HG03280 (cell line): ENCODE data around the gene SNRNP27.

ENCODE experiments used
- ATAC-seq: cut with Tn5 transposase; IDR thresholded peaks from one replicate; pipeline ENCODE4 v1.9.1; 2021; ENCODE audit warnings: mild to moderate bottlenecking, moderate library complexity; ENCODE audit not compliant: unreplicated experiment

Gene SNRNP27

DNA sequence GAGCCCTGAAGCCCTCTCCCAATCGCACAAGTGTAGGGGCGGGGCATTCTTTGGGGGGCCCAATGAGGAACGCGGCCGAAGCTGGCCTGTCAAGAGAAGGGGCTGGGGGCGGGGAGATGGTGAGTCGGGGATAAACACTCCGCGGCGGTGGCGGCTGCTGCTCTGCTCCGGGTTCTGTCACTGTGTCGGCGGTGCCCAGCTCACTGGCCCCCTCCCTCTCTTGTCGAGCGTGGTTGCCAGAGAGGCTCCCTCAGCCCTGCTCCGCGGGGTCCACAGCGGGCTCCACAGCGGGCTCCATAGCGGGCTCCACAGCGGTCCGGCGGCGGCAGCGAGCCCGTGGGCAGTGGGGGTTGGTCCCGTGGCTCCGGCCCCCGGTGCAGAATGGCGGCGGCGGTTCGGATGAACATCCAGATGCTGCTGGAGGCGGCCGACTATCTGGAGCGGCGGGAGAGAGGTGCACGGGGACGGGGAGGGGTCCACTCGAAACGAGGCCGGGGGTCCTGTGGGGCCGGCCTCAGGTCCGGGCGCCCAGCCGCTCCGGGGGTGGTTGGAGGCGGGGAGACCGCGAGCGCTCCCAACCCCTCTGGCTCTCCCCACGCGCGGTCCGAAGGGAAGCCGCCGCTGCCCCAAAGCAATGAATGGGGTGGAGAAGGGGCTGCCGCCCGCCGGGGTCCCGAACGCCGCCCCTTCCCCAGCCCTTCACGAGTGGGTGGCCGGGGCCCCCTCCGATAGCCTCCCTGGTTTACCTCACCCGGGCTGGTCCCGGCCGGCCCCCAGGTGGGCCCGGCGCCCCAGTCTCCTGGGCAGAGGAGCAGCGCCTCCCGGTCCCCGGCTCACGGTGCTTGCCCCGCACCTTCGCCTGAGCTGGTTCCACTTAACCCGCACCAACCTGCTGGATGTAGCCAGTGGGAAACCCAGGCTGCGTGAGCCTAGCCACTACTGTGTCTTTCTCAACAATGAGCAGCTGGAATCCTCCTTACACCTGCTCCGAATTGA, 21.5 kb downstream of the SNRNP27 start, which contains the start of gene MXD1:
MXD1 (plus strand) TSS at position 160 of the 996 bp plus-strand sequence; CDS start at position 382, 222 bp downstream.
- no peak for ATAC-seq

DNA sequence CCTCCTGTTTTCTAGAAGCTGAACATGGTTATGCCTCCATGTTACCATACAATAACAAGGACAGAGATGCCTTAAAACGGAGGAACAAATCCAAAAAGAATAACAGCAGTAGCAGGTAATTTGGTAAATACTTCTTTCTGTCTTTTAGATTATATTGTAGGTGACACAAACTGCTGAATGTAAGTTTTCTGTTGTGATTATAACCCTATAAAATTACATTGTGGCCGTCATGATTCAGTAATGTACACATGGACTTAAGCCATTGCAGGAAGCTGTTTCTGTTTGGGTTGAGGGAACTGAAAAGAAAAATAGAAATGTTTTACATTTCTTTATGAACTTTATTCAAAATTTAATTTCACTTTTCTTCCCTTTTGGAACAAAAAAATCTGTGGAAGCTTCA, 22.4 kb downstream of the SNRNP27 start:
- ATAC-seq, result no peak

DNA sequence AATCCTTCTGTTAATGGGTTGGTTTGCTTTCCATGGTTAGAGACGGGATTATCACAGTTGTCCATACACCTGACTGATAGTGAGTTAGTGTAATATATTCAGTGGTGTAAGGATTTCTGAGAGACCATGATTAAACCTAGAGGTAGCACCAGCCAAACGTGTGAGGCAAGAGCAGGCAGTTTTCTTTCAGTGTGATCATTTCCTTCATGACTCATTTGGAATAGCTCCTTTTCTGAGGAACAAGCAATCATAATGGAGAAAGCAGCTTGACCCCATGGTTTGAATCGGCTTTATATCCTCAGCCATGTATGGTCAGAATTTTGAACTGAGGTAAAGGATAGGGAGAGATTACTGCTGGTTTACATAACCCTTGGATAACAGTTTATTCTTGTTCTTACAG, 24.1 kb downstream of the SNRNP27 start:
- no peak for ATAC-seq

DNA sequence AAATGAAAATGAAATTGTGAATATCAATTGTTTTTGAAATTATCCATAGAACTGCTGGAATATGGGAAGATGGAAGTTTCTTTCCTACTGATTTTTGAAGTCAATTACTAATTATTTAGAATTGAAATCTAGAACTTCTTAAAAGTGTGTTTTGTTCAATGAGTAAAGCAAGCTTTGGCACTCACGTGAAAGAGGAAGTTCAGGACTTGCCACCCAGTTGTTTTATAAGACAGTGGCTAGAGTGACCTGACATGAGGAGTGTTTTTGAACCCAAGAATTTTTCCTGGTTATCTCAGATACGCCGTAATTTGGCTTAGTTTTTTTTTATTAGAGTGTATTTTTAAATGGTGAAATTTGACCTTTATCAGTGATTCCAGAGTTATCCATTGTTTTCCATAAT, 24.6 kb downstream of the SNRNP27 start:
- ATAC-seq, result no peak

DNA sequence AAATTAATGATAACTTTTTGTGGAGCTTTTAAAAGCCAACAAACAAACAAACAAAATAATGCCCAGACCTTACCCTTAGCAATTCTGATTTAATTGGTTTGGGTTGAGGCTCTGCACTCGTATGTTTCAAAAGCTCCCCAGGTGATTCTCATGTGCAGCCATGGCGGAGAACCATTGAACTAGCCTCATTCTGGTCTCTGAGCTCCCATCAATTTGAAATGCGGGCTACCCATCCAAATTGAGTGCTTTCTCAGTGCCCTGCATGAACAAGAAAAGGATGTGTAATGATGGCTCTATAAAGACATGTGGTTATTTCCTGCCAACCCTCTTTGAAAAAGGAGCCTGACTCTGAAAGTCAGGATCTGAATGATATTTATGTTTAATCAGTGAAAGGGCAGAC, 29.4 kb downstream of the SNRNP27 start:
- no peak for ATAC-seq

DNA sequence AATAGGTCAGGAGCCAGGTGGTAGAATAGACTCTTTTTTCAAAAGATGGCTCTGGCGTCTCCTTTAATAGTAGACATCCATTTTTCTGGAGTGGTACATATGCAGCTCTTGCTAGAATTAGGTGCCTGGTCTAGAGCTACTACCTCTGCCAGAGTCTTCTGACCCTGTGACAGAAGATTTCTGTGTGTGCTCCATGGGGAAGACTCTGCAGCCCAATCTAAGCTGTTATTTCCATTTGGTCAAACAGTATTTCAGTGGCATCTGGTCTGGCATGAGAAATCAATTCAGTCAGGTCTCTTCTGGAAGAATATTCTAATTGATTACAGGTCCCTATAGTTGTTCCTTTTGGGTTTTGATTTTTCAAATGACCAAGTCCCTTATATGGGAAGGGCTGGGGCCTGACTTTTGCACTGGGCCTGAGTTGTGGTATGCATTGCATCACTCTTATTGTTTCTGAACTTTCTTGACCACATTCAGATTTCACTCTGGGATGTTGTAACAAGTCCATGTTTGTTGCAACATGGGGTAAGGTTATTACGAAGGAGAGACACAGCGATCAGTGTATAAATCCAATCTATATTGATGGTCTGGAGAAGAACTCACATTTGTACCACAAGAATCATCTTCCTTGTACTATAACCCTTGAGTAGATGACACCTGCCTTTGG, 33.2 kb downstream of the SNRNP27 start:
- ATAC-seq, result no peak

DNA sequence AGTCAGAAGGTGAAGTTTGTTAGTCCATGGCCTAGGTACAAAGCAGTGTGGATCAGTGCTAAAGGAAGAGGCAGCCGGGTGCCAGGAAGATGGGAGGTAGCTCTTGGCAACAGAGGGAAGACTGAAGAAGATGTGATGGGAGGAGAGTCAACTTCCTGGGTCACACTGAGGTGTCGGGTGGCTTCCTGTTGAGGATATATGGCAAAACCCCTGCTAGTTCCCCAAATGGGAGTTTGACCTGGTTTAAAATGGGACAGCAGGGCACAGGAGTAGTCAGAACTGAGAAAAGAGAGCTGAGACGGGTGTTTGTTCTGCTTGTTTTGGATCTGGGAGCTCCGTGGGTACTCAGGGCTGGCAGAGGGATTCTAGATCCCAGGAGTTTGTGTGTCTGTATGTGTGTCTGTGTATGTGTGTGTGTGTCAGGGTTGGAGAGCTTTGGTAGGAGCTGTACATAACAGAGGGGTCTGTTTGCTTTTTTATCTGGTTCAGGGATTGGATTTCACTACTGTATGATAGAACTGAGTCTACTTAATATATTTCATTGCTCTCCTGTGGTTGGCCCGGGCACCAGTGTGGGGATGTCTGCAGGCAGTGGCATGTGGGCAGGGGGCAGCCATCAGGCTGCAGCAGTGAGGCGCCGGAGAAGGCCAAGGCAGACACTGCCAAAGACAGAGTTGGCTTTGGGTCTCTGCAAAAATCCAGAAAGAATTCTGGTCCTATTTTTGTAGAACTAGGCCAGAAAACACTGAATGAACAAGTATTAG, 38.3 kb downstream of the SNRNP27 start:
- ATAC-seq, result no peak

DNA sequence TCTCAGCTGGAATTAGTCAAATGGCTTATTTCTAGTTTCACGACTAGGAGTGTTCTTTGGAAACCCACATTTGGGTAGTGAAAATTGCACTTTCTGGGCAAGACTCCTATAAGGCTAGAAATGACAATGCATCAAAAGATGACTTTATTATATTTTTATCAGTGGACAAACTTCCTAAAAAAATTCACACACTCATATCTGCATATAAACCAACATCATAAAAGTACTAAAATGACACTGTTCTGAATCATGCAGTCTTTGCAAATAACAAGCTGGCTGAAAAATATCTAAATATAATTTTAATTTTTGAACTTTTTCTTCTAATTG, 38.8 kb downstream of the SNRNP27 start:
- no peak for ATAC-seq

DNA sequence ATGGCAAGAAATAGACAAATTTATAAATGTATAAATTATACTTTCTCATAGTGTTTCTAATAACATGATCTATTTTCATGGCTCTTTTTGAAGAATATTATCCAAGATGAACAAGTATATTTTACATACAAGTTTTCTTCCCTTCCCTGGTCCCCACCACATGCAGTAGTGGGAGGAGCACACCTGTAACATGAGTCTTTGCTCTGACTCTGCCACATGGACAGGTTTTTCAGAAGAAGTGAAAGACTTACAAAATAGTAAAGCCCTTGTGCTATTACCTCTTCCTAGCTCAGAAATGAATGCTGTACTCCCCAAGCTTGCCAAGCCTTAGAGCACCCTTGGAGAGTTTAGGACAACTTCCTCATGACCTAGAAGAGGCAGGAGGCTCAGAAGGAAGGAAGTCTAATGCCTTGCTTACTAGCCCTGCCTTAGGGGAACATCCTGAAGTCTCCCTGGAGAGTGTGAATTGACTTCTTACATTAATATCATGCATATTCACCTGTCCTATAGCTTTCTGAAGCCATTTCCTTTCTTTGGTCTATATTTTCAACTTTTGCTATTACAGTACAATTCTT, 39.6 kb downstream of the SNRNP27 start:
- no peak for ATAC-seq

DNA sequence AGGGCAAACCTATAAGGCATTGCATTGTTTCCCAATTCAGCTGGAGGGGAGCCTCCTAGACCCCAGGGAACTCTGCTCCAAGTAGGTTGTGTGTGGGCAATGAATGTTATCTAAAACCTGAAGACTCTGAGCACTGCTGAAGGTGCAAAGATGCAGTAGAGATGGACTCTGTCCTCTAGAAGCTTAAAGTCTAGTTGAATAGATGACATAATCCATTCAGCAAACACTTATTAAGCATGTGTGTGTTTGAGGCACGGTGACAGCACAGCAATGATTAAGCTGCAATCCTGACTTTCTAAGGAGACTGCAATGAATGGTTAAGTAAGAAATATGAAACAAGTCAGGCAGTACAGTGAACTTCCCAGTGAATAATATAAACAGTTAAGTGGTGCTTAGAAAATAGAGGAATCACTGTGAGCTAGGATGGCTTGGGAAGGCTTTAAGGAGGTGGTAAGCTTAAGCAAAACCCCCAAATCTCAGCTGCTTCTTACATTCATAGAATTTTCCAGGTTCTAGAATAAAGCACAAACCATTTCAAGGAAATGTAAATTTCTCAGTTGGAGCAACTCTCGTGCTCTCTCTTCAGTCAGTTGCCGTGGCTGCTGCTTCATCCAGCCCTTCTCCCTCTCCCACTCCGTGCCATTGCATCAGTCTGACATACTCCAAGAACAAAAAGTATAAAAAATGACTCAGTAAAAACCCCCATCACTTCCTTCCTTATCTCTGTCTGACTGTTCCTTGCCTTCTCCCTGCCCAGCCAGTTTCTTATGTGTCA, 40.3 kb downstream of the SNRNP27 start:
- ATAC-seq, result no peak

DNA sequence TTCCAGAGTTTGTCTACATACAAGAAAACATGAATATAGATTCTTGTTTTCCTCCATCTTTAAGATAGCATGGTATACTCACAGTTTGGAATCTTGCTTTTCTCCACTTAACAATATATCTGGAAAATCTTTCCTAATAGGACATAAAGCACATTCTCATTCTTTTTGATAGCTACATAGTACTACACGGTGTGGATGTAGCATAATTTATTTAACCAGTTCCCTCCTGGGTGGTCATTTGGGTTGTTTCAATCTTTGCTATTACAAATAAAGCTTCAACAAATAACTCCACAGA, 40.8 kb downstream of the SNRNP27 start:
- no peak for ATAC-seq

DNA sequence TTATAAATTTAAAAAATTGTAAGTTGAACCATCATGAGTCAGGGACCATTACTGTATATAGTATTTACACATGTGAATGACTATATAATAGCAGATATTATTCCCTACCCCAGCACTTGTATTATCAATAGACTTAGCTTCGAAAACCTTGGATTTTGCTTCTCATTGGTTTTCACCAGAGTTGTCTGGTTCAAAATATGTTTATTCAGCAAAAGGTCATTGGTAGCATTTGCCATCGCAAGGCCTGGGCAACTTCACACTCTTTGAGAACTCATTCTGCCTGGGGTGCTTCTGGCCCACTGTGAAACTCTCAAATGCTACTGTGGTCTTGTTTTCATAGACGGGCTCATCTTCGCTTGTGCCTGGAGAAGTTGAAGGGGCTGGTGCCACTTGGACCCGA, 41.3 kb downstream of the SNRNP27 start:
- ATAC-seq, result no peak

DNA sequence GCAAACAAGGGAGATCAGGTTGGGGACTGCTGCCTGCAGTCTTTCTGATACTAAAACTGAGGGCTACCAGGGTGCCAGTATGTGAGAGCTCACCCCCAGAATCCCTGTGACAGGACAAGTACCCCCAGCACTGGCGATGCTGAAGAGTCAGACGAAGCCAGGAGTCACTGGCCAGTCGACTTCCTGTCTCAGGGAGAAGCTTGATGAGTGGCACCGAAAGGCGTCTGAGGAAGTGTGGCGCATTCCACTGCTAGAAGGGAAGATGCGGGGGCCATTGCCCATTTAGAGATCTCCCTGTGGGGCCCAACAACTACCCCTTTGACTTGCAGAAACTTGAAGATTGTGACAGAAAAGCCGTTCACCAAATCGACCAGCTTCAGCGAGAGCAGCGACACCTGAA, 43.1 kb downstream of the SNRNP27 start:
- no peak for ATAC-seq

DNA sequence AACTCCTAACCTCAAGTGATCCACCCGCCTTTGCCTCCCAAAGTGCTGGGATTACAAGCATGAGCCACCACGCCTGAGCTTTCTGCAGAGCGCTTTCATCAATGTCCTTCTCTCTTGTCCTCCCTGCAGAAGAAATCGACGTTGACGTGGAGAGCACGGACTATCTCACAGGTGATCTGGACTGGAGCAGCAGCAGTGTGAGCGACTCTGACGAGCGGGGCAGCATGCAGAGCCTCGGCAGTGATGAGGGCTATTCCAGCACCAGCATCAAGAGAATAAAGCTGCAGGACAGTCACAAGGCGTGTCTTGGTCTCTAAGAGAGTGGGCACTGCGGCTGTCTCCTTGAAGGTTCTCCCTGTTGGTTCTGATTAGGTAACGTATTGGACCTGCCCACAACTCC, 44.2 kb downstream of the SNRNP27 start:
- ATAC-seq, result no peak

DNA sequence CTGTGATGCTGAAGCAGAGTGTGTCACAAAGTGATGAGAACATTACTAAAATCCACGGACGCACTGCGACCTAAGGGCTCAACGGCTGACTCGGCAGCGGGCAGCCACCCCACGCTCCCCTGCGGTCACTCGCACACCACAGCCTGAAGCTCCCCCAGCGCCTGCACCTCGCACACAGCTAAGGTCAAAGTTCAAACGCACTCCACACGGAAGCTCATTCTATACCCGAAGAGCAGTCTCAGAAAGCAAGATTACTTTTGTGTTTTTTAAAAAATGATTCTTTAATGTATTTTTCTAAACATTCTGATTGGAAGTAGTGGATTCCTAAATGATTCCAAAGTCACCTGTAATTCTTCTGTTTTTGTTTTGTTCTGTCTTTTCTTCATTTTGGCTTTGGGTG, 46.0 kb downstream of the SNRNP27 start:
- ATAC-seq, result no peak

DNA sequence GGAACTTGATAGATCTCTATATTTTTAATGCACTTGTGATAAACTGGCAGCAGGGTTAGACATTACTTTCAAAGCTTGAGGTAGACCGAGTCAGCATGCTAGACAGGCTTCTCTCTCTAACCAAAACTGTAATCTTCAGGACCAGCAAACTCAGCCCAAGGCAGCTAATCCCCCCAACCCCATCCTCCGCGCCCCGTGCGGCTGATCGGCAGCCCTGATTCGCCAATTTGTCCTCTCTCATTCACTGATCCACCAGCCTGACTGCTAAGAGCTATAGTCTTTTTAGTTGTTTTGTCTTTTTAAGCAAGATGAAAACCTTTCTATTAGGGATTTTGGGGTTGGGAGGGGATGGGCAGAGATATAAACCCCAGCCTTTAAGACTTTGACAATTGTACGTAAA, 46.9 kb downstream of the SNRNP27 start:
- no peak for ATAC-seq

DNA sequence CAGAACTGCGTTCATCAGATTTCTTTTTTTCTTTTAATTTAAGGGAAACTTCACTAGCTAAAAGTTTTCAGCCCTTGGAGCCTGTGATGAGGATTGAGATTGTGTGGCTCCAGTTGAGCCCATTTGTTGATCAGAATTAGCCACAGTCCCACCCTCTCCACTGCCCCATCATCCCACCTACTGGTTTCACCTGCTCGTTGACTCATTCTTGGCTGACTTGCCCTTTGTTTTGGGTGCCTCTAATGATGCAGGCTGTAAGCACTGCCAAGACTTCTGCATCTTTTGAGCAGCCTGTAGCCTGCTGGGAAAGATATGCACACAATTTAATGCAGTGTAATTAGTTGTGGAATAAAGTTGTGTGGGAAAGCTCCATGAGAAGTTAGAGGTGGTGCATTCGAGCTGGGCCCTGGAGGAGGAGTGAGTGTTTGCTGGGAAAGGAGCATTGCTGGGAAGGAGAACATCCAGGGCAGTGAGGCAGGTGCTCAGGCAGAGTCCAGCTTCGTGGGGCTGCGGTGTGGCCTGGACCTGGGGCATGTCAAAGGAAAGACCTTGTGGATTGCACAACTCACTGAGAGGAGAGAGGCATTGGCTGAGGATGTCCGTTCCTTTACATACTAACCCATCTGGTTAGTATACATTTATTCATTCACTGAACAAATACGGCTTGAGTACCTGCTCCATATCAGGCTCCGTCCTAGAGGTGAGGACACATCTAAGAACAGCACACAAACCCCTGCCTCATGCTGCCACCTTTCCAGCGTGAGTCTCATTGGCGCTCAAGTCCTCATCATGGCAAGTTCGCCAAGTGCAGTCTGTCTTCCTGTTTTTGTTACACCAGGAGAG, 49.5 kb downstream of the SNRNP27 start:
- no peak for ATAC-seq

DNA sequence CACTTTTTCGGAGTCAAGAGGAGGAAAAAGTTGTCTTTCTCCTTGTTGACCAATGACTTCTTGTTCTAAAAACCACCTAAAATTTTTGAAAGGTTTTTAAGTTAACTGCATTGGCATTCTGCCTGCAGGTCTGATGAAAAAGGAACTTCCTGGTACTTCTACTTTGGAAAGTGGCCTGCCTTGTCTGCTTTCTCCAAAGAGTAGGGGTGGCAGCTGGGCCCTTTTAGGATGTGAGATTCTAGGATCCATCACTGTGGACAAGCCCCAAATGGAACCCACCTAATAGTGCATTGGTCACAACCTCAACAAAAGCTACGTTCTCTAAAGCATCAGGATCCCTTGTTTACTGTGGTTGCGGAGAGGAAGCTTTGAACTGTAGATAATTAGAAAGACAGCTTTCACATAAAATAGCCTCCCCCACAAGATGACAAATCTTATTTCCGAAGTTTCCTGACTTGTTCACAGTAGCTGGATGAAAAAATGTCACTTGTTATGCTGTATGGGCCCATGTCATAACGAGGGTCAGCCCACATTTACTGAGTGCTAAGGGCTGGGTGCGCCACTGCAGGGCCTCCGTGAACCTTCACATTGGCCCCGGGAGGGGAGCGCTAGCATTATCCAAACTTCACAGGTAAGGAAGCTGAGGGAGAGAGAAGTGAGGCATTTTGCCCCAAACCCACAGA, 50.2 kb downstream of the SNRNP27 start:
- ATAC-seq, result no peak

DNA sequence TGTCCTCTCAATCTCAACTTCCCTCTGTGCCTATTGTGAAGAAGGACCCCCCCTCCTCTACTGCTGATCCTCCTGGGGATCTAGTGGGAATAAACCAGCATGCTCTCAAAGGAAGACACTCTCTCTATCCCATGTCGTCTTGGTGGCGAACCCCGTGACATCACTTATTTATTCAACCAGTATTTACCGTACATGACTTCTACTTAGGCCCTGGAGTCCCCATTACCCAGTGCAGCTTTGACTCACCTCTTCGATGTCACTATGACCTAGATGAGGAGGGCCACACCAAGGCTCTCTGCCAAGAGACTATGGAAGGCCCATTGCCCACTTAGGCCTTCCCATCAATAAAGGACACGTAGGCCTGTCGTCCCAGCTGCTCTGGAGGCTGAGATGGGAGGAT, 51.0 kb downstream of the SNRNP27 start:
- ATAC-seq, result no peak
